ENCODE results near the gene NAB2.
"Not testable (repeated sequence)": the region's sequence is repeated elsewhere in the genome, so short reads cannot be mapped to it uniquely, and the experiment has no call there.

Gene NAB2

GRCh38 chr12:57066245-57066644 is 22.7 kb upstream of the NAB2 start:
- no peak for DNase-seq (ENCODE audit: low read depth in 2 of 3, low spot score in 2 of 3)

- no peak for DNase-seq (ENCODE audit: low read depth in 2 of 3, low spot score in 2 of 3)
Observed at GRCh38 chr12:57069523-57069922, 19.4 kb upstream of the NAB2 start.

DNA sequence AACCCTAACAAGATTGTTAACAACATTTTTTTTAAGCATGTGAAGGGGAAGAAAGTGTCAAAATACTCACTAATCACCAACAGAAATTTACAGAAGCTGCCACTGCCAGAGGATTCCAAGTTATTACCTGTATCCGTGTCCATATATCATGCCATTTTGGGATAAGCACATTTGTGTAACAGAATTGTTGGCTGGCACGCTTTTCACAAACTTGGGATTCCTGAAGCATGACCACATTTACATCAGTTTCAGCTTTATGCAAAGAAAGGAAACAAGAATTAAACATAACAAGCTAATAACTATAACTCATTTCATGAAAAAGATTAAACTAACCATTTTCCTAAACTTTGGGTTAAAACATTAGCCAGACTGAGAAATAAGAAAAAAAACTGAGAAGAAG is 16.3 kb upstream of the NAB2 start:
- no peak for DNase-seq (ENCODE audit: low read depth in 2 of 3, low spot score in 2 of 3)

- not testable (repeated sequence) for DNase-seq (ENCODE audit: low read depth in 2 of 3, low spot score in 2 of 3)
Observed at GRCh38 chr12:57073566-57074450, 15.1 kb upstream of the NAB2 start.

DNA sequence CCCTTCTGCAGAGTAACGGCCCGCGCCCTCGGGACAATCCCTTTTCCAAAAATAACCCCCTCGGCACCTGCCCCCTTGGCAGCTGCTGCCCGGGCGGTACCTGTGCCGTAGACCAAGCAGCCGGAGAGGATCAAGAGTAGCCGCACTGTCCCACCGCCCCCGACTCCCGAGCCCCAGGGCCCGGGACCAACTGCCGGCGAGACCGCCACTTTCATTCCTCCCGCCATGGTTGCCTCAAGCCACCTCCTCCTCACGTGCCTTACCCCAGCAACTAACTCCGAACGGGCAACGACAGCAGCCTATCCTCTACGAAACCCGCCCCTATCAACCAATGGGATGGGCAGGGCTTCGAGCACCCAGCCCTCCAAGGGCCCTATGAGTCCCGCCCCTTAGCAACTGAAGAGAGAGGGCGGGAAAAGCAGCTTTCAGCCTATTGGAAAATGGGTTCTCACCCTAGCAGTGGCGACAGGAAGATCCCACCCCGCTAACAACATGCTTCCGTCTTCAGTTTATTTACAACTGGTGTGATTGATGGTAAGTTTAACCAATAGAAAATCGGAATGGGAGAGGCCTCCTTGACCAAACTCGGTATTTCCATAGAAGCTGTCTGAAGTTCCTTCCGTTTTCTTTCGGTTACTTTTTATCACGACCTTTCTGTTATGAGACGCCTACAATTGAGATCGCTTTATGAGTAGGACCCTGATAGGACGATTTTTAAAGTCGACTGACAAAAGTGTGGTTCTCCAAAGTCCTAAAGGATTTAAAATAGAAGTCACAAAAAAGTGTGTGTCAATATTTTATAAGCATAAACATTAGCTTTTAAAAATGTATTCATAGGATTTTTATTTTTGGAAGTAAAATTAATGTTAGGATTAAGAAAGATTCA is 10.2 kb upstream of the NAB2 start, which contains the start of gene NEMP1:
NEMP1 (minus strand) TSS at position 273 of the 886 bp plus-strand sequence; CDS start at position 227, 46 bp downstream.
- DNase-seq (ENCODE audit: low read depth in 2 of 3, low spot score in 2 of 3), result peak; percentile 55 to 90 (median 78)

DNA sequence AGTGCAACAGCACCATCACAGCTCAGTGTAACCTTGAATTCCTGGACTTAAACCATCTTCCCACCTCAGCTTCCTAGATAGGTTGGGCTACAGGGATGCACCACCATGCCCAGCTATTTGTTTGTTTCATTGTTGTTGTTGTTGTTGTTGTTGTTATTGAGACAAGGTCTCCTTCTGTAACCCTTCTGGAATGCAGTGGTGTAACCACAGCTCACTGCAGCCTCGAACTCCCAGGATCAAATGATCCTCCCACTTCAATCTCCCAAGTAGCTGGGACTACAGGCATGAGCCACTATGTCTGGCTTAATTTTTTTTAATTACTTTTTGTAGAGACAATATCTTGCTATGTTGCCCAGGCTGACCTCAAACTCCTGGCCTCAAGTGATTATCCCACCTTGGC is 9.1 kb upstream of the NAB2 start:
- DNase-seq (ENCODE audit: low read depth in 2 of 3, low spot score in 2 of 3), result no peak

- no peak for DNase-seq (ENCODE audit: low read depth in 2 of 3, low spot score in 2 of 3)
Observed at GRCh38 chr12:57080855-57081254, 8.1 kb upstream of the NAB2 start.

DNA sequence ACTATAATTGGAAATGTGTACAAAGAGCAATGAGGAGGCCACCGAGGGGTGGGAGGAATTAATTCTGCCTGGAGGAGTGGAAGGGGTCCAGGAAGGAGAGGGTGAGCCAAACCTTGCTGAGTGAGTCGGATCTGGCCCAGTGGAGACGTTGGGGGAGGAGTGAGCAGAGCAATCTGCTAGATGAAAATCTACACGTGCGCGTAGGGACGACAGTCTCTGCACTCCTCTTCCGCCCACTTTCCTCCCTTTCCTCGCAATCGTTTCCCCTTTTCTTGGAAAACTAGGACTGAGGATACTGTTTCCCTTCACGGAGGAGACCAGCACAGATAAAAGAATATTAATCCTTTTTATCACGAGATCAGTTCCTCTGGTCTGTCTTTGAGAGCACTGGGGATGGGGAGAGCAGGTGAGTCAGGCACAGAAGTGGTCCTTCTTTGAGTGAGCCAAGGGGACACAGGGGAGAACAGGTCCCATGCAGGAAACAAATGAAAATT is 2.9 kb upstream of the NAB2 start:
- no peak for DNase-seq (ENCODE audit: low read depth in 2 of 3, low spot score in 2 of 3)

- peak in 1 of 3 experiments; percentile 46 for DNase-seq (ENCODE audit: low read depth in 2 of 3, low spot score in 2 of 3)
Observed at GRCh38 chr12:57086493-57087009, 2.4 kb upstream of the NAB2 start.

GRCh38 chr12:57087010-57087690 is 1.8 kb upstream of the NAB2 start:
- DNase-seq (ENCODE audit: low read depth in 2 of 3, low spot score in 2 of 3), result peak; percentile 89 to 96 (median 89)

GRCh38 chr12:57087691-57088353 is 1.1 kb upstream of the NAB2 start:
- DNase-seq (ENCODE audit: low read depth in 2 of 3, low spot score in 2 of 3), result peak; percentile 56 to 85 (median 80)

GRCh38 chr12:57089271-57090245 is 644 bp downstream of the NAB2 start:
- DNase-seq (ENCODE audit: low read depth in 2 of 3, low spot score in 2 of 3), result peak in 2 of 3 experiments; percentile 36 to 50

GRCh38 chr12:57090490-57090889 is 1.6 kb downstream of the NAB2 start:
- no peak for DNase-seq (ENCODE audit: low read depth in 2 of 3, low spot score in 2 of 3)

GRCh38 chr12:57090924-57091637 is 2.2 kb downstream of the NAB2 start:
- no peak for DNase-seq (ENCODE audit: low read depth in 2 of 3, low spot score in 2 of 3)

DNA sequence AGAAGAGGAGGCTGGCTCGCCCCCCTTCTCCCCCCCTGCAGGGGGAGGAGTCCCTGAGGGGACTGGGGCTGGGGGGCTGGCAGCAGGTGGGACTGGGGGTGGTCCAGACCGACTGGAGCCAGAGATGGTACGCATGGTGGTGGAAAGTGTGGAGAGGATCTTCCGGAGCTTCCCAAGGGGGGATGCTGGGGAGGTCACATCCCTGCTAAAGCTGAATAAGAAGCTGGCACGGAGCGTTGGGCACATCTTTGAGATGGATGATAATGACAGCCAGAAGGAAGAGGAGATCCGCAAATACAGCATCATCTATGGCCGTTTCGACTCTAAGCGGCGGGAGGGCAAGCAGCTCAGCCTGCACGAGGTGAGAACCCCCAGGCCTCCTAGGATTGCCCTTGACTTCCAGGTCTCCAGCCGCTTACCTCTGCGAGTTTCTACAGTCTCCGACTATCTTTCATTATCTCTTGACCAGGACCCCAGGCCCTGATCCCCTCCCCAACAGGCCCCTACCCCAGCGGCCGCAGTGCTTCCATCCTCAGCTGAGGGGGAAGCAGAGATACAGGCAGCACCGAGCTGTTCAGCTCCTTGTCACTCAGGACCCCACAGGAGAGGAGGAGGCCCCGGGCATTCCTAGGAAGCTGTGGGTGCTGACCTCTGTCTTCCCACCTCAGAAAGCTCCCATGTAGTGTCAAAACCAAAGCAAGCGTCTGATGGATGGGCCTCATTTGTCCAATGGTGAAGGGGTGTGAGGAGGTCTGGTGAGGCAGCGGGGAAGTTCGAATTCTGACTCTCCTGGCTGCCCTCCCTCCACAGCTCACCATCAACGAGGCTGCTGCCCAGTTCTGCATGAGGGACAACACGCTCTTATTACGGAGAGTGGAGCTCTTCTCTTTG is 3.0 kb downstream of the NAB2 start:
- no peak for DNase-seq (ENCODE audit: low read depth in 2 of 3, low spot score in 2 of 3)

- no peak for DNase-seq (ENCODE audit: low read depth in 2 of 3, low spot score in 2 of 3)
Observed at GRCh38 chr12:57092529-57092862, 3.6 kb downstream of the NAB2 start.

GRCh38 chr12:57092876-57093414 is 4.0 kb downstream of the NAB2 start:
- no peak for DNase-seq (ENCODE audit: low read depth in 2 of 3, low spot score in 2 of 3)
